DMS 273 (cell line): Measurements from ENCODE around the gene DCP2.

Source experiments
- DNase-seq: peaks from one replicate; lab custom pipeline; 2025; ENCODE audit not compliant: unreplicated experiment; lab: John Stamatoyannopoulos, UW

Gene DCP2

DNA sequence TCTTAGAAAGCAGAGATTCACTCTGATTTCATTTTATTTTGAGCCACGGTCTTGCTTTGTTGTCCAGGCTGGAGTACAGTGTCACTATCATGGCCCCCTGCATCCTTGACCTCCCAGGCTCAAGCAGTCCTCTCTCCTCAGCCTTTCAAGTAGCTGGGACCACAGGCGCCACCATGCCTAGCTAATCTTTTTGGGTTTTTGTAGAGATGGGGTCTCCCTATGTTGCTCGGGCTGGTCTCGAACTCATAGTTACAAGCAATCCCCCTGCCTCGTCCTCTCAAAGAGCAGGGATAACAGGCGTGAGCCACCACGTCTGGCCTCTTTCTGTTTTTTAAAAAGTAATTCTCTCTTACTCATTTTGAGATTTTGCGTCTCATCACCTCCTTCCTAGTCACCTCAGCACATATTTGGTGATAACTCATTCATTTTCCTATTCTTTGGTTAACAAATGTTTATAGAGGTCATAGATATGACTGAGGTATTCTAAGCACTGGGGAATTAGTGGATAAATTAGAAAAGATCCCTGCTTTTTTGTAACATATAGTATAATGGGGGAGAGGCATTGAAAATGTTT lies 10.8 kb upstream of the DCP2 start:
- no peak for DNase-seq

DNA sequence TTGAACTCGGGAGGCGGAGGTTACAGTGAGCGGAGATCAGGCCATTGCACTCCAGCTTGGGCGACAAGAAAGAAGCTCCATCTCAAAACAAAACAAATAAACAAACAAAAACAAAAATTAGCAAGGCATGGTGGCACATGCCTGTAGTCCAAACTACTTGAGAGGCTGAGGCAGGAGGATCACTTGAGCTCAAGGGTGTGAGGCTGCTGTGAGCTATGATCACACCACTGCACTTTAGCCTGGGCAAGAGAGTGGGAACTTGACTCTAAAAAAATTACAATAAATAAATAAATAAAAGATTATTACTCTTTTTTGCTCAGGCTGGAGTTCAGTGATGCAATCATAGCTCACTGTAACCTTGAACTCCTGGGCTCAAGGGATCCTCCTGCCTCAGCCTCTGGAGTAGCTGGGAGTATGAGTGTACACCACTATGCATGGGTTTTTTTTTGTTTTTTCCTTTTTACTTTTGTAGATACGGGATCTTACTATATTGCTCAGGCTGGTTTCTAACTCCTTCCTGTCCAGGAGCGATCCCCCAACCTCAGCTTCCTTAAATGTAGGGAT lies 9.0 kb upstream of the DCP2 start:
- DNase-seq = no peak

DNA sequence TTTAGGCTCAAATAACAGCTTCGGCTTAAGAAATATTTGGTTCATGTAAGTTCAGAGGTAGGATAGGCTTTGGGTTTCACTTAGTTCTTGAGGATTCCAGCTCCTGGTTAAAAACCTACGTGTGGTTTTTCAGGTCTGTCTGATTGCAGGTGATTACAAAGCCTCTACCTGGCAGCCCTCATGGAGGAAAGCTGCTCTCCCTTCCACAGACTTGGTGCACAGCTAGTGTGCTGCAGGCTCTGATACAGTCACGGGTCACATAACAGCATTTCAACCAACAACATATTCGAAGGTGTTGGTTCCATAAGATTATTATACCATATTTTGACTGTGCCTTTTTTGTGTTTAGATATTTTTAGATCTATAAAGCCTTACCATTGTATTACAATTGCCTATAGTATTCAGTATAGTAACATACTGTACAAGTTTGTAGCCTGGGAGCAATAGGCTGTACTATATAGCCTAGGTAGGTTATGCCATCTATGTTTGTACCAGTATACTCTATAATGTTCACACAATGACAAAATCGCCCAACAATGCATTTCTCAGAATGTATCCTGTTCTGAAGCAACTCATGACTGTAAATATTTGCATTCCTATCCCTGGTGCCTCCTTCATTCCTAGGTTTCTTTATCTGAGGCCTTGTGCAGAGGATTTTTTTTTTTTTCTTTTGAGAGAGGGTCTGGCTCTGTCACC lies 8.0 kb upstream of the DCP2 start:
- no peak for DNase-seq

DNA sequence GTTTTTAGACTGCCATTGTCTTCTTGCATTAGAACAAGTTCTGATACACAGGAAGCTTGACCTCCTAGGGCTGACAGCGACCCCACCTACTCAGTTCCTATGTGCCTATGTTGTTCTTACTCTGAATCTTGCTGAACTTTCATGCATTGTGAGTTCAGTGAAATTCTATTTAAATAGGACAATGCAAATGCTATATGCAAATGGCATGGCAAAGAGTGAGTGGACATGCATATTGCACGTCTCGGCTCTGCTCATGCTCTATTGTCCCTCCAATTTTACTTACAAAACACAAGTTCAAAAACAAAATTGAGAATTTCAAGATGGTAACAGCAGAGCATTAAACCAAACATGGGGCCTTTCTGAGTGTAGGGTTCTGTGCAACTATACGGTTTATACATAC lies 5.3 kb upstream of the DCP2 start:
- DNase-seq = no peak

DNA sequence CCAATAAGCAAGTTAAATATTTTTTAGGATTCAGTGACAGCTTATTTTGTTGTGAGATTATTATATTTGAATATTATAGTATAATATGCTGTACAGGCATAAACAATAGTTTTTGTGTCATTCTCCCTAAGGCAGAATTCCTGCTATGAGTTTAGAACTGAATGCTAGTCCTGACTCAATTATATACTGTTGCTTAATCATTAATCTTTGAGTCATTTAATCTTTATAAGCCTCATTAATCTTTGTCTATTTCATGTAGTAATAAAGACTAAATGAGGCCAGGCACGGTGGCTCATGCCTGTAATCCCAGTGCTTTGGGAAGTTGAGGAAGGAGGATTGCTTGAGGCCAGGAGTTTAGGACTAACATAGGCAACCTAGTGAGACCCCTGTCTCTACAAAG lies 3.6 kb upstream of the DCP2 start:
- DNase-seq = no peak

DNA sequence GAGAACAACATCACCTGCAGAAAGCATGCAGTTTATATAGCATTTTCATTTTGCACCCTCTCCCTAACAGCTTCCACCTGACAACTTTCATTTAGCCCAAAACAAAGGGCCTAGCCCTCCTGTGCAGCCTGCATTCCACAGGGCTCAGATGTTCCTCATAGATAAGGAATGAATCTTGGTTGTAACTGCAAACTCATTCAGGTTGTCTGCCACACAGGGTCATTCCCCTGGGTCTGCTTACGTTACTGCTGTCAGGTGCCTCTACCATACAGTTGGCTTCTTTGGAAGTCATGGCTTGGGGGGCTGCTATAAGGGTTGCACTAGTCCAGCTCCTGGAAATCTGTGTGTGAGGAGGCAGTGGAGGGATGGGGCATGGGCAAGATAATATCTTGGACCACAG lies 2.7 kb upstream of the DCP2 start:
- DNase-seq = no peak

DNA sequence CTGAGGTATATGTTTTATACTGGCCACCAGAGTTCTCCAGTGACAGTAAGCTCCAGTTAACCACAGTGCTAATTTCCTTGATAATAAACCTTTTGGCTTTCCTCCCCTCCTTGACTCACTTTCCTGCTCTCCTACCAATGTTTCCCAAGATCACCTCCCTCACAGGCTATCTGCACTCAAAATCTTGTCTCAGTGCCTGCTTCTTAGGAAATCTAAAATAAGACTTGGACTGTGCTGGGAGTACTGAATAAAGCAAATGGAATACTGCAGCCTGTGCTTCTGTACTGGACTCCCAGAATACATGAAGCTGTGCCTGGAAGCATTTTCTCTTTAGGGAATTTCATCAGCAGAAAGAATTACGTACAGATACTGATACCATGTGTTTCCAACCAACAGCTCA lies 1.7 kb upstream of the DCP2 start:
- DNase-seq = no peak

DNA sequence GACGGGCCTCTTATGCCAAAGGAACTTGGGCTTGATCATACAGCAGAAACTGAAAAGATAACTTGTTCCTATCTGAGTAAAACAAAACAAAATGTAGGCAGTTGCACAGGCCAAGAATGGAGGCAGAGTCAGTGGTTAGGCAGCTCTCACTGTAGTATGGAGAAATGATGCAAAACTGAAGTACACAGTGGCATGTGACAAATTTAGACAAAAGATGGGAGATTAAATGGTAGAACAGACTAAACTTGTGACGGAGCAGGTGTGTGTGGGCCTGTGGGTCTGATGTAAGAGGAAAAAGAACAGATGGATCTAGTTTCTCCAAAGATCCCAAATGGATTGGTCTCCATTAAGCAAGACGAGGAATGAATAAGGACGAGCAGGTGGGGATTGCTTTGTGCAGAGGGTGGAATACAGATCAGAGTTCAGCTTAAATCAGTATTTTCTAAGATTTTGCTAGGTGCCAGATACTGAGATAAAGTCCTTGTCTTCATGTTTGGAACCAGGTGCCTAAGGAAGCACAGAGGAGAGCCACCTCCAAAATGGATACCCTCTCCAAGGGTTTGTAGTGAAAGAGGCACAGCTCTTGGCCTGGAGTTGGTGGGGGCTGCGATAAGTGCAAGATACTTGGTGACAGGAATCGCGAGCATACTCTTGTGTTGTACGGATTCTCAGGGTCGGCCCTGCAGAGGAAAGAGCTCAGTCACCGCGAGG lies 722 bp upstream of the DCP2 start:
- DNase-seq = peak; percentile 55

DNA sequence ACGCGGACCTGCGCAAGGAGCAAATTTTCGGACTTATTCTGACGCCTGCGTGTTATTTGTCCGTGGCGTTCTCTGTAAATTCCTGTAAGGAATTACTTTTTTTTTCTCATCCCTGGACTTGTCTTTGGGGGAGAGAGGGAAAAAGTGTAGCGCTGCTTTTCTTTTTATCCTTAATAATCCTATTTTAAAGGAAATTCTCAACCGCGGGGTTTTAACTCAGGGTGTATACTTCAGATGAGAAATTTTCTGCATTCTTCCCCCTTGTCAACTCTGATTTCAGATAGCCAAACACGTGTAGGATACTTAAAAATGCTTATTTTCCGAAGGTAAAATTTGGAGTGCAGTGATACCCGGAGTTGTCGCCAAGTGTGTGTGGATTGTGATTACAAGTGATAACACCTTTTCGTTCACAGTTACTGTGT lies 853 bp downstream of the DCP2 start:
- peak; percentile 47 for DNase-seq

DNA sequence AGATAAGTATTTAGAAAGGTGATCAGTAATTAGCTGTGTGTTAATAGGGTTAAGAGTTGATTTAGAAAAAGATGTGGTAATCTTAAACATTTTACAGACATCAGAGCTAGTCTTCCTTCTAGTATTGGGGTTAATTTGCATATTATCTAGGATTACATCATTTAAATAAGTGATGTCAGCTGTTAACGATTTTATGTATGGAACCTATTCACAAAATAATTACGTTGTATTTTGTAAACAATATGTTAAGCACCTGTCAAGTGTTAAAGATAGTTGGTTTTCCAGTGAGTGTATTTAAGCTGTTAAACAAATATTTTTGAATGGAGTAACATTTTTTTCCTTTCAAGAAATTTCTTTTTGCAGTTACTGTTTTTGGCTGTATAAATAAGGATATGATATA lies 2.2 kb downstream of the DCP2 start:
- peak; percentile 33 for DNase-seq

DNA sequence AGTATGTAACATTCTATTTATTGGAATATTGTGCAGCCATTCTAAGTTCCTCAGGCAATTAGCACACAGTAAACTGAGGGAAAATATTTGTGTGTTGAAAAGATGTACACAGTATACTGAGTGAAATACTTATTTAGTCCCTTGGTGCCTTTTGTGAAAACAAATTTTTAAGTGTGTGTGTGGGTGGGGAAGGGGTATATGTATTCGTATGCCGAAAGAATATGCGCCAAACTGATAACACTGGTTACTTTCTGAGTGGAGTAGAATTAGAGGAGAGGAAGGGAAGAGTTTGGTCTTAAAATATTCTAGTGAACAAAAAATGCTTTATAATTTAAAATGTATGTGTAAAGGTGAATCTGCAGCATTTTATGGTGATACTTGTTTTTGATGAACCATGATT lies 3.1 kb downstream of the DCP2 start:
- no peak for DNase-seq

DNA sequence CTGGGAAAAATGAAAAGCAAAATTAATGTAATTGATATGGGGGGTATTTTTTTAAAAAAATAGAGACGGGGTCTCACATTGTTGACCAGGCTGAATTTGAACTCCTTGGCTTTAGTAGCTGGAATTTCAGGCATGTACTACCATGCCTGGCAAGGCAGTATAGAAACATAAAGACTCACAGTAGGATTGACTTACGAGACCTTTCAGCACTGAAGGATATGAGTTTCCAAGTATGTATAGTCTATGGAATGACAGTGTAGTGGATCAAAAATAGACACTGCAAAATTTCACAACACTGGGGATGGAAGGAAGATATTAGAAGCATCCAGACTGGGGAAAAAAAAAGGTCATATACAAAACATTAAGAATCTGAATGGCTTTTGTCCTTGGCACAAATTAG lies 6.8 kb downstream of the DCP2 start:
- DNase-seq = no peak

DNA sequence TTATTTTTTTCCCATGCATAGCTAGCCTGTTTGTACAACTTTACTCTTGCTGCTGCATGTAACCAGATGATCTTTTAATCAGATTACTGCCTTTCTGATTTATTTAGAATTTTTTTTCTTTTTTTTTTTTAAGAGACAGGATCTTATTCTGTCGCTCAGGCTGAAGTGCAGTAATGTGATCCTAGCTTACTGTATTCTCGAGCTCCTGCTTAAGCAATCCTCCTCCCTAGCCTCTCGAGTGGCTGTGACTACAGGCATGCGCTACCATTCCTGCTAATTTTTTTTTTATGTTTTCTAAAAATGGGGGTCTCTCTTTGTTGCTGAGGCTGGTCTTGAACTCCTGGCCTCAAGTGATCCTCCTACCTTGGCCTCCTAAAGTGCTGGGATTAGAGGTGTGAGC lies 9.6 kb downstream of the DCP2 start:
- no peak for DNase-seq

DNA sequence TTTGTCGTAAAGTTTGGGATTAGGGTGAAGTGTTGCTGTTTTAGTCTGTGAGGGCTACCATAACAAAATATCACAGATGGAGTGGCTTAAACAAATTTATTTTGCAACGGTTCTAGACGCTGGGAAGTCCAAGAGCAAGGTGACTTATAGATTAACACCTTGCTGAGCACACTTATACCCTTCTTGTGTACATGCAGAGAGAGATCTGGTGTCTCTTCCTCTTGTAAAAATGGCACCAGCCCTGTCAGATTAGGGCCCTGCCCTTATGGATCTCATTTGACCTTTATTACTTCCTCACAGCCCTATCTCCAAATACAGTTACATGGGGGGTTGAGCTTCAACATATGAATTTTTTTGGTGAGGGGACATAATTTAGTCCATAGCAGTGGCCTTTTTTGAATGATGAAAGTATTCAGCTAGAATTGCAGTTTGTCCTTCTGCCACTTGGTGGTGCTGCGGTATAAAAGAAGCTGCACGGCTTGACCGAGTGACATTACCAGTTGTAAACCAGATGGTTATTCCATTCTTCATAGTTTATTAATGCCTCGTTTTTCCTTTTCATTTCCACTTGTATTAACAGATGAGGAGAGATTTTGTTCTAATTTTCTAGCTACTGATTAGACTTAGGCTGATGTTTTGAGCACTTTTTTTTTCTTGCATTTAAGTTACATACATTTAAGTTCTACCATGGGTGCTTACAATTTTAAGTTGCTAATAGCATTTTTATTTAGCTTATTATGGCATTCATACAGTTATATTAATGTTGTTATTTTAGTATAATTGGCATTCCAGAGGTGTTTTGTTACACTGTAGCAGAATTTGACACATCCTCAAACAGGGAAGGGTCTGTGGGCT lies 19.4 kb downstream of the DCP2 start:
- peak; percentile 89 for DNase-seq

DNA sequence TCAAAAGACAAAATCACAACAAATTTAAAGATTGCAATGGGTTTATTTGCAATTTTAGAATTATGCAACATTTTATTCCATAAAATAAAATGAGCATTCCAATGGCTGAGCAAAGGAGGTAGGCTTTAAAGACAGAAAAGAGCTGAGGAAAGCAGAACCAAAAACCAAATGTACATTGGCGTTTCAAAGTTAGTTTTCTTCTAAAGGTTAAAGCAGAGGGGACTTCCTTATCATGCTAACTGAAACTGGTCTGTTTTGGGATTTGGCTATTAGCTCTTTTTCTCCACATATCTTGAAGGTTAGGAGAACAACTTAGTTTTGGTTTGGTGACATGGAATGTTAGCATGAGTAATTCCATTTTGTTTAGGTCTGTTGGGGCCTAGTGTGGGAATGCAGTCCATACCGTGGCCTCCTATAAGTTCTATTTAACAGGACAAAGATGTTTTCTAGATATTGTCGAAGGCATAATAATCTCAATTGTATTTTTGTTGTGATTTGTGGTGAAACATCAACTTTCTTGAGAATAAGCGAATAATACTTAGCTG lies 20.3 kb downstream of the DCP2 start:
- DNase-seq = no peak

DNA sequence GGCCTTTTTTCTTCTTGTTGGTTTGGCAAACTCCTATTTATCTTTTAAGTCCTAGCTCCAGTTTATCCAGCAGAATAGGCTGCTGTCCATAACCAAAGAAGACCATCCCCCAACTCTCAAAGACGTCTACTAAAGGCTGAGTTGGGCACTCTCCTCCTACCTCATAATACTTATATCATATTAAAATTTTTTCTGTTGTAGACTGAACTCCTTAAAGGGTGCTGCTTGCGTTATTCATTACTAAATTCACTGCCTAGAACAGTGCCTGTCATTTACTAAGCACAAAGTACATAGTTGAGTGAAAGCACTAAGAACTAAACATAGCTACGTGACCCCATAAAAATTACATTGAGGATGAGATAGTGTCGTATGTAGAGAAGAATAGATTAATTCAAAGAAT lies 21.7 kb downstream of the DCP2 start:
- DNase-seq = no peak

DNA sequence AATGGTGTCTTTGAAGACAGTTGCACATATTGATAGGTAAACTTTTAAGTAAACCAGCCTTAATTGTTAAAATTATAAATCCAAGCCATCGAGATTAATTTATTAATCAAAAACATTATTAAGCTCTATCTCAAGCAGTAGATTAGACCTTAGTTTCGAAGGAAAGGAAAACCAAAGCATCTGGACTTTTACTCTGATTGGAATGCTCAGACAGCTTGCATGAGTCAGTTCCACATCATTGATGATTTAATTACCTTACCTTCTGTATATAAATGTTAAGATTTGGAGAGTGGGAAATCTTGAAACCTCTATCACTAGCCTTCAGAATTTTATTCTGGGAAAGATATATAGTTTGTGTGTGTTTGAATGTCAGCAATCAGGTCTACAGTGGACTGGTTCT lies 23.9 kb downstream of the DCP2 start:
- no peak for DNase-seq

DNA sequence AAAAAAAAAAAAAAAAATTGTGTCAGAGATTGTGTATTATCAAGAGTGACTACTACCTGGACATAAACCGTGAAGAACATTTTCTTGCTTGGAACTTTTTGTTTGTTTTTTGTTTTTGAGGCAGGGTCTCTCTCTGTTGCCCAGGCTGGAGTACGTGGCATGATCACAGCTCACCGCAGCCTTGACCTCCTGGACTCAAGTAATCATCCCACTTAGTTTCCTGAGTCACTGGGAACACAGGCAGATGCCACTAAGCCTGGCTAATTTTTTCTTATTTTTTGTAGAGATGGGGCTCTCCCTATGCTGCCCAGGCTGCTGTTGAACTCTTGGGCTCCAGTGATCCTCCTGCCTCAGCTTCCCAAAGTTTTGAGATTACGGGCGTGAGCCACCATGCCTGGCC lies 25.8 kb downstream of the DCP2 start:
- no peak for DNase-seq

DNA sequence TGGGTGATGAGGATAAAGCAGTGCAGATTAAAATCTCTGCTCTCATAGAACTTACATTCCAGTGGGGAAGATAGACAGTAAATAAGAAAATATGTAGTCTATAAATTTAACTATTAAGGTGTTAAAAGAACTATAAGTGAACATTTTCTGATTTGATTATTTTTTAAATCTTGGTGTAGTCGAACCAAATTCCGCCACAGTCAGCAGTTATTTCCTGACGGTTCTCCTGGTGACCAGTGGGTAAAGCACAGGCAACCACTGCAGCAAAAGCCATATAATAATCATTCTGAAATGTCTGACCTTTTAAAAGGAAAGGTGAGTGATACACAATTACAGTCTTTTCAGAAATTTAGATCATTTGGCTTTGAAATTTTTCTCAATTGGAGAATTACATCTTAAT lies 27.2 kb downstream of the DCP2 start:
- DNase-seq = no peak

DNA sequence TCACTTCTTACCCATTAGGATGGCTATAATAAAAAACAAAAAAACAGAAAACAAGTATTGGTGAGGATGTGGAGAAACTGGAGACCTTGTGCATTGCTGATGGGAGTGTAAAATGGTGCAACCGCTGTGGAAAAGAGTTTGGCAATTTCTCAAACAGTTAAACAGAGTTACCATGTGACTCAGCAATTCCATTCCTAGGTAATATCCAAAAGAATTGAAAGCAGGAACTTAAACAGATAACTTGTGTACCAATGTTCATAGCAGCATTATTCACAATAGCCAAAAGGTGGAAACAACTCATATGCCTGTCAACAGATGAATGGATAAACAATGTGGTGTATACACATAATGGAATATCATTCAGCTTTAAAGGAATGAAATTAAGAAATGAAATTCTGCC lies 28.9 kb downstream of the DCP2 start:
- DNase-seq = no peak
